Measurements from ENCODE around the gene LTBR.

Gene LTBR

DNA sequence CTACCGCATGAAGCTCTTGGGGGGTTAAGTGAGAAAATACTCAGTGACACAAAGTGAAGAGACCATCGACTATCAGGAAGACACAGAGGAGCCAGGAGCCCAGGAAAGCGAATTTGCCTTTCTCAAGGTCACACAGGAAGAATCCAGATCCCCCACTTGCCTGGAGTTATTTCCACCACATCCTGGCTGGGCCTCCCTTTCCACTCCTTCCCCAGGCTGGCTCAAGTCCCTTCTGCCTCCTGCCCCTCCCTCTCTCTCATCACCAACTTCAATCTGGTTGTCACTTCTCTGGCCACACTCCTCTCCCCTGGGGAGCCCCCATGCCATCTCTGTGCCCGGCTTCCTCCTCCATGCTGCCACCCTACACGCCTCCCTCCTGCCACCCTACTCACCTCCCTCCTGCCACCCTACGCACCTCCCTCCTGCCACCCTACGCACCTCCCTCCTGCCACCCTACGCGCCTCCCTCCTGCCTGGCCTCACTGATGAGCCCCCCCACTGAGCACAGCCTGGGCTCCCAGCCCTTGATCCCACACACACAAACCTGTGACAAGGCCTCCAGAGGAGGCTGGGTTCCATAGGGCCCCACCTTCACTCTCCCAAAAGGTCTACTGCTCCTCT lies 14.9 kb upstream of the LTBR start:
- DNase-seq: no peak

DNA sequence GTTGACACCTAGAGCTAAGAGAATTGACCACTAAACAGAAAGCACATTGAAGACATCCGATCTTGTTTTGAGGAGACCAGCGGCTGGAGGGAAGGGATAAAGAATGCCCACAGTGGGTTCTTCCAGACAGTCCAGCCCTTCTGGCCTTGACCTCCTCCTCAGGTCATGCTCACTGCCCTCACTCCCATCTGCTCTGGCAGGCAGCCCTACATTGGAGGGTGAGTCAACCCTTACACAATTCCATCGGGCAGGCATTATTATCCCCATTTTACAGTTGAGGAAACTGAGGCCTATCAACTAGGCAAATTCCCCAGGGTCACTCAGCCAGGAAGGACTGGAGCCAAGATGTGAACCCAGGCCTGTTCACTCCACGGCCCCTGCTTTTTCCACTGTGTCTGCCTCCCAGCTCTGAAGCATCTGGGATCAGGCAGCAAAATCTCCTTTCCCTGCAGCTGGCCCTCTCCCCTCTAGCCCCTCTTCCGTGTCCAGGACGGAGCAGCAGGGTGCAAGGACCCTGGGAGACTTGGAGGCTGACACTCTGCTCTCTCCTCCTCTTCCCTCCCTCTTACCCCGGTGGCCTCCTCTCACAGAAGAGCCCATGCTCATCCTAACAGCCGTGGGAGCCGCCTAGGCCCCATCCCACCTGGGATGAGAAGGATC lies 13.9 kb upstream of the LTBR start:
- no peak for DNase-seq

DNA sequence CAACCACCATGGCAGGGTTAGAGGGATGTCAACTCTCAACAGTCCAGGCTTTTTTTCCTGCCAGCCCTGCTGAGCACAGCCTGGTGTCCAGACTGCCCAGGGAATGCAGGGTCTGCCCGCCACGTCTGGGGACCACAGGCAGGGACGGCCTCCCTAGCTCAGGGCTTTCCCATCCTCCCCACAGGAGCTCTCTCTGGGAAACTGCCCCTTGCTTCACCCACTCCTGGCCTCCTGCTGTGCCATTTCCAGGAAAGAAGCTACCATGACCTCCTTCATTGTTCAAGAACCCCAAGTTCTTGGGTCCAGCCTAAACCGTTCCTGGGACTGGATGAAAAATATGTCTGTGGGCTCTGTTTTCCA lies 13.4 kb upstream of the LTBR start:
- no peak for DNase-seq

DNA sequence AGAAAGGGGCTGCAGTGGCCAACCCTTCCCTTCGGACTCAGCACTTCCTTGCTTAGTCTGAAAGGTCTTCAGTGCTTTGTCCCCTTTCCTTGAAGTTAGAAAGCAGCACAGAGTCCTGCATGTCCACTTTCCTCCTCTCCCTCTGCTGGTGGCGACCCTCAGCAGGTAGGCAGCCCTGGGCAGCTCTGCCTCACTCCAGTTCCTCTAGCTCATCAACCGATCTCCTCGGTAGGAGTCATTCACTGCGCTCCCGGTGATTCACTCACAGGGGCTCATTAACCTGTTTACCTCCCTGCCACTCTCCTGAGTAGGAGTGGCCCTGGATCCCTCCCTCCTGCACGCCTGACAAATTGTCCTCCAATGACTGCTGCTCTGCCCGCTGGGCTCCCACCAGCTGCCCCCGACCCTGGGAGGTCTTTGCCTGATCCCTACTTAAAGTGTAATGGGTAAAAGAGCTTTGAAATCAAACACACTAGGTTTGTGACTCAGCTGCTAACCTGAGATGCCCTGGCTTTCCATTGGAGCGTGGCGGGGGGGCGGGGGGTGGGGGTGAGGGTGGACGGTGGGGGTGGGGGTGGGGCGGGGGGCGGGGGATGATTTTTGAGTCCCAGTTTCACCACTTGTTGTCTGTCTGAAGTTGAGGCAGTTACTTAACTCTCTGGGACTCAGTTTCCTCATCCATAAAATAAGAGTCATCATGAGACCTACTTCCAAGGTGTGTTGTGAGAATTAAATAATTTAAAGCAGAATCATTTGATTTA lies 12.8 kb upstream of the LTBR start:
- DNase-seq: no peak

DNA sequence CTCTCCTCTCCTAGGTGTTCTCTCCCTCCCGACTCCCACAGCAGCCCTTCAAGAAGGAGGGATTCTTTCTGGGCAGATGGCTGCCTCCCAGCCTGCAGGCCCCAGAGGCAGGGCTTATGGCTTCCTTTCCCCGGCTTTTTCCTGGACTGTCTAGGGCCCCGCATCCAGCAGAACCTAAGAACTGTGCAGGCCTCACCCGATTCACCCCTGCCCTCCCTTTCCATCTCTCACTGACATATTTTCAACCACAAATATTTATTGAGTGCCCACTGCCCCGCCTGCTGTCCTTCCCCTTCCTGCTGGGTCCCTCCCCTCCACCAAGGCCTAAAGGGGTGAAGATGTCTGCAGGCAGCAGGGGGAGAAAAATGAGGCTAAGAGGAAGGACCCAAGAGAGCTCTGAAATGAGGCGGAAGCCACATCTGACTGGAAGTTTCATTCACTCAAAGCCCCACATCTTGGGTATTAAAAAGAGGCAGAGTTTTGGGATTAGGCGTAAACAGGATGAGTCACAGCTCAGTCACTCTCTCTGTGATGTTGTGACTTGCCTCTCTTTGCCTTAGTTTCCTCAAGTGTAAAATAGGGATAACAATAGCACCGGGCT lies 11.5 kb upstream of the LTBR start:
- peak; percentile 62 for DNase-seq

DNA sequence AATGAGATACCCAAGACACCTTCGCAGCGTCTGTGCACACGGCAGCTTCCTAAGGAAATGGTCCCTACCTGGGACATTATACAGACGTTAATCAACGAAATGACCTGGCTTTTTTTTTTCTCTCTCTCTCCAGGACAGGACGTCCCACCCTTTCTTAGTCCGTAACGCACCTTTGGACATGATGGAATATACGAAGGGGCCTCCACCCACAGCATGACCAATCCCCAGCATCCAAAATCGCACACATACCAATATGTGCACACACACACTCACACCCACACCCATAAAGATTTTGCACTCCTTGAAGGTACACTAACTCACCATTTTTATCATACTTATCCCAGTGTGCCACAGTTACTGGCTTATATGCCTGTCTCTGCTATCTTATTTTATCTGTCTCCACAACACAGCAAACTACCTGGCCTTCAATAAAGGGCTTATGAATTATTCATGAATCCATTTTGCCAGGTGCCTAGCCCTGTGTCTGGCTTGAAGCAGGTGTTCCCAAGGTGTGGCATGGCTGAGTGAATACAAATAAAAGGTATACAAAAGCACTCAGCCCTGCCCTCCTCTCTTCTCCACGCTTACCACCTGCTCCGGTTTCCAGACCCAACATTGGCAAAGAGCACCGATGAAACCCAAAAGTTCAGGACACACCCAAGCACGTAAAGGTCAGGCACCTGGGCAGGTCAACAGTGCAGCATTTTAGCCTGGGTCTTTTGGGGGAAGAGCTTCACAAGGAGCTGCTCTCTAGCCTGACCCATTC lies 10.8 kb upstream of the LTBR start:
- no peak for DNase-seq

DNA sequence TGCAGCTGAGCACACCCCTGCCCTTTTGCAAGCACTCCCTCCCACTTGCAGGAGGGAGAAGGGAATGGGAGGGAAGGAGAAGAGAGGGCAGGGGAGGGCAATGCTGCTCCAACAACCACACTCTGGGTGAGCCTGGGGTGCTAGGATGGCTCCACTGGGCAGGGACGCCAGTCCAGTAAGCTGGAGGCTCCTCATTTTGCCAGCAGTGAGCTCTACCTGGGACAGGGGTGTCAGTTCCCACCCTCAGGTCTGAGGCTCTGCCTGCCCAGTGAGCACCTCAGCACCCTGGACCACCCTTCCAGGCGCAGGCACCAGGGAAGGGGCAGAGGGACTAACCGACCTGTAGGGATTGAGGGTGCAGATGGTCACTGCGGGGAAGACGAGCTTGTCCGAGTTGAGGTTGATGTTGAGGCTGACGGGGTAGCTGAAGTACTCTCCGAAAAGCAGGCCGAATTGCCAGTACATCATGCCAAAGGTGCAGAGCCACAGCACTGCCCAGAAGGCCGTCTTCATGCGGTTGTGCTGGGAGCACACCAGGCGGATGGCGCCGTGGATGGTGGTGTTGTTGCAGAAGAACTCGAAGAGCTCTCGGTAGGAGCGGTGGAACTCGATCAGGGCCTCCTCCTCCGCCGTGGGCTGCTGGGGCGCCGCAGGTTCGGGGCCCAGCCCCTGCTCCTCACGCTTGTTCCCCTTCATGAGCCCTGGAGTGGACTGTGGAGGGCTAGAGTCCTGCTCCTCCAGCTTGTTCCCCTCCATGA lies 9.8 kb upstream of the LTBR start:
- no peak for DNase-seq

DNA sequence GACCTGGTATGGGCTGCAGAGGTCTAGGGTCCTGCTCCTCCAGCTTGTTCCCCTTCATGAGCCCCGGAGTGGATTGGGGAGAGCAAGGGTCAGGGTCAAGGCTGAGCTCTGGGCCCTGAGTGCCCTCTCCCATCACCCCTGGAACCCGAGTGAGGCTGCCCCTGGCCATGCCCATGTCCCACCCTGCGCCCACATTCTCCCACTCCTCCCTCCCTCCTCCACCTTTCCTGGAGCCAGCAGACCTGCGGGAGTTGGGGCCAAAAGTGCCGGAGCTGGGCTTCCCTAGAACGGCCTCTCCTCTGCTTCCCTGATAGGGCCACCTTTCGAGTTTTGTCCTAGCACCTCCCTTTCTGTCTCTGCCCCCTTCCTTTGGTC lies 9.2 kb upstream of the LTBR start:
- no peak for DNase-seq

DNA sequence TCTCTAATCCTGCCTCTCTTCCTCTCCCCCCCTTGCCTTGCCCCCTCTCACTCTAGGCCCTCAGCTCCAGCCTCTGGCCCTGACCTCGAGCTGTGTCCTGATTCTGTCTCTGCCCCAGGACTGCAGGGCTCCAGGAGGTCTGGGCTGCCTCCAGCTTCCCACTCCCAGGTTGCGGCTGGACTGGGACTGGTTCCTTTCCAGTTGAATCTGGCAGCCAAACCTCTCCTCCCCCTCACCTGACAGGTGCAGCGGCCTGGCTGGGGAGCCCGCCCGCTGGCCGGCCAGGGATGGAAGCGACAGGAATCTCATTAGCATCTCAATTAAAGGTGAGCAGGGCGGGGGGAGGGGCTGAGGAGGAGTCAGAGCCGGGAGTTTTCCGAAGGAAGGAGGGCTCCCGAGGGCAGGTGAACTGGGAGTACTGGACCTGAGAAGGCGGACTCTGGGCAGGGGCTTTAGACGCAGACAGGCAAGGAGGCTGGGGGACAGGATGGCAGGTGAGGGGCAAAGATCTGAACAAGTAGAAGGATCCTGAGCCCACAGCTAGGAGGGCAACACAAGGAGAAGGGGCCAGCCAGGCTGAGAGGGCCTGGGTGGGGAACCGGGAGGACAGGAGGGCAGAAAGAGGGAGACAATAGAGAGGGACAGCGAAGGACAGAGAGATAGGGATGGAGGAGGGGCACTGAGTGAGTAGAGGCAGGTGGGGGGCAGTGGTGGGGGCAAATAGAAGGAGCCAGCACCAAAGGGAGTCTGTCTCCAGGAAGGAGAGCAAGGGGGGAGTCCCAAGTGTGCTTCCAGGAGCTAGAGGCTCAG lies 8.5 kb upstream of the LTBR start, which contains the start of gene SCNN1A:
TSS of gene SCNN1A (minus strand) at position 295 of the 810 bp plus-strand sequence. CDS start 780 bp downstream, outside the sequence.
- no peak for DNase-seq

DNA sequence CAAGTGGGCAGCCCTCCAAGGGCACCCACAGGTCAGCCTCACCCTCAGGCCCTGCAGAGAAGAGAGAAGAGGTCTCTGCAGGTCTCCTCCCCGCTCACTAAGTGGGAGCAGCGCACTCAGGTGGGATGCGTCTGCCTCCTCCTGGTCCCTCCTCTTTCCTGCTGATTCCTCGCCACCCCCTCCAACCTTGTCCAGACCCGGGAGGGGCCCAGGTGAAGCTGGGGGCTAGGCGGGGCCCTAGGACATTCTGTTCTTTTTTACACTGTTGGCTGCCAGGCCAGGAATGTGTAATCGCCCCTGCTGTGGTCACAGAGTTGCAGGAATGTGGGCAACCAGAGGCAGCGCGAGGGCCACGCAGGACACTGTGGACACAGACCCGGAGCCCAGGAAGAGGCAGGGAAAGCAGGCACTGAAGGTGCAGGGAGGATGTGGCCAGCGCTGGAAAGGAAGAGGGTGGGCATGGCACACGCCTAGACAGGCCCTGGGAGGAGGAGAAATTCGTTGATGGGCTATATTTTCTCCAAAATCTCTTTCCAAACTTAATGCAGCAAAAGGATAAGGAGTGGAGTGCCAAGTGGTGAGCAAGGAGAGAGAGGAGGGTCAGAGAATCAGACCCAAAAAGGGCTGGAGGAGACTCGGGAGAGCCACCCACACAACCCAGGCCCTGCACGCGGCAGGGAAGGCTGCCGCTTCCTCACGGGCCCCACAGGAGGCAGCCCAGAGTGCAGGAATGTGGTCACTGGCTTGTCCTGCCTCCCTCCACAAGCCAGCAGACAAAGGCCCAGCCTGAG lies 7.7 kb upstream of the LTBR start:
- peak; percentile 48 for DNase-seq

DNA sequence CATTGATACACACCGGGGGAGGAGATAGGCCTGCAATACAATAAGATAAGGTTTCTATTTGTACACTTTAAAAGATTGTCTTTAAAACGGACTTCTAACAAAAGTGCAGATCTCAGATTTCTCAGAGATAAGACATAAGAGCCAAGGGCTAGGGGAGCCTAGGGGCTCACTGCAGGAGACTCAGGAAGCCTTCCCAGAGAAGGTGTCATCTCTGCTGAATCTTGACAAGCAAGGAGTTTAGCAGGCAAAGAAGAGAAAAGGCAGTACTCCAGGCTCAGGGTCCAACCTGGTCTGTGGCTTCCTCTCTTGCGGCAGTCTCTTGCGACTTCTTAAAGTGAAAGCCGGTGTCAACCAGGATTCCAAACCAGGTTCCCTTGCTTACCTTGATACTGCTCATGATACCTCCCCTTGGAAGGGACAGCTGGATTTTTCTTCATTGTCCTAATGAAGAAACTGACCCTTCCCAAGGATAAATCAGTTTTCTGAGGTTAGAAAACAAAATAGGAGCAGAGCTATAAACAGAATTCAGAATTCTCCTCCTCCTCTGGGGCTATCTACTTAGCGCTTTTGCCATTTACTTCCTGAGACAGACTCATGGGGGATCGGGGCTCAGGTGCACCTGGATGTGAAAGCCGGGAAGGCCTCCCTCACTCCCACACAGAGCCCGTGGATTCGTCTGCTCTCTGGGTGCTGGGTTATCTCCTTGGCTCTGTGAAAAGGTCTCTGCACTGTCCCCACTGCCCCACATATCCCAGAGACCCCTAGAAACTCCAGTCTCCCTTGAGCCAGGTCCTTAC lies 6.9 kb upstream of the LTBR start:
- no peak for DNase-seq

DNA sequence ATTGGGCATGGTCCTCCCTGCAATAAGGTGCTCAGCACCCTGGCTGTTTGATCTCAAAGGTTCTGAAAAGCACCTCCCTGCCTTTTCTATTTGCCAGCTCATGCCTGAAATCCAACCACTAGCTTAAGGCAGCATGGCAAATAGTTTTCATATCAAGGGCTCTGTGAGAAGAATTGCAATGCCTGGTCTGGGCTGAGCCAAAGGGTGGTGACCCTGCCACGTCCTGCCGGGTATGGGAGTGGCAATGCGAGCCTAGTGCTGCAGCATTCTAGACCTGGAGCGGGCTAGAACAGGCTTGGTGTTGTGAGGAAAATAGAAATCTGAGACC lies 6.3 kb upstream of the LTBR start:
- DNase-seq: no peak

DNA sequence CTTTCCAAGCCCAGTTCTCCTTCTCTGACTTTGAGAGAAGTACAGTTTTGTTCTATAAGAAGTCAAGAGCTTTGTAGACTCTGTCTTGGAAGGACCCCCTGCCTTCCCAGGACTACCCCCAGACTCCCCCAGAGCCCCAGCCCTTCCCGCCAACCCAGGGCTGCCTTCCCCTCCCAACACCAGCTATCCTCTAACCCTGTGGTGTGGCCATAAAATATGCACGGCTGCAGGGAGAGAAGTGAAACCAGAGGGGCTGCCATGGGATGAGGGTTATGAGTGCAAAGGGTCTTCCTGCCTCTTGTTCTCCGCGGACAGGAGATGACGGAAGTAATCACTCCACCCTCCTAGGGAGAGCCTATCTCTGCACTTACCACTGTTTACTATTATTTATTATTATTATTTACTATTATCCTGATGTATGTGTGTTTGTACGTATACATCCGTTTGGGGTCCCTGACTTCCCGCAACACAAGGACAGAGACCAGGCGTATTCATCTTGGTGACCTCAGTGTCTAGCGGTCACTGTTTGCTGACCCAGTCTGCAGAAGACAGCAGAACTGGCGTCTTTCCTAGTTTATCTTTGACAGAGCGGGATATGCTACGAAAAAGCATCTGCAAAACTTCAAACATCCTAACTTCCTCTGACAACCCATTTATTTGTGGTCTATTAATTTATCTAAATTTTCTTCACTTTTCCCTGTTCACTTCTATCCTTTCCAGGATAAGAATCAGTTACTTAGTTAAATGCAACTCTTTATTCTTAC lies 5.1 kb upstream of the LTBR start:
- peak; percentile 49 for DNase-seq

DNA sequence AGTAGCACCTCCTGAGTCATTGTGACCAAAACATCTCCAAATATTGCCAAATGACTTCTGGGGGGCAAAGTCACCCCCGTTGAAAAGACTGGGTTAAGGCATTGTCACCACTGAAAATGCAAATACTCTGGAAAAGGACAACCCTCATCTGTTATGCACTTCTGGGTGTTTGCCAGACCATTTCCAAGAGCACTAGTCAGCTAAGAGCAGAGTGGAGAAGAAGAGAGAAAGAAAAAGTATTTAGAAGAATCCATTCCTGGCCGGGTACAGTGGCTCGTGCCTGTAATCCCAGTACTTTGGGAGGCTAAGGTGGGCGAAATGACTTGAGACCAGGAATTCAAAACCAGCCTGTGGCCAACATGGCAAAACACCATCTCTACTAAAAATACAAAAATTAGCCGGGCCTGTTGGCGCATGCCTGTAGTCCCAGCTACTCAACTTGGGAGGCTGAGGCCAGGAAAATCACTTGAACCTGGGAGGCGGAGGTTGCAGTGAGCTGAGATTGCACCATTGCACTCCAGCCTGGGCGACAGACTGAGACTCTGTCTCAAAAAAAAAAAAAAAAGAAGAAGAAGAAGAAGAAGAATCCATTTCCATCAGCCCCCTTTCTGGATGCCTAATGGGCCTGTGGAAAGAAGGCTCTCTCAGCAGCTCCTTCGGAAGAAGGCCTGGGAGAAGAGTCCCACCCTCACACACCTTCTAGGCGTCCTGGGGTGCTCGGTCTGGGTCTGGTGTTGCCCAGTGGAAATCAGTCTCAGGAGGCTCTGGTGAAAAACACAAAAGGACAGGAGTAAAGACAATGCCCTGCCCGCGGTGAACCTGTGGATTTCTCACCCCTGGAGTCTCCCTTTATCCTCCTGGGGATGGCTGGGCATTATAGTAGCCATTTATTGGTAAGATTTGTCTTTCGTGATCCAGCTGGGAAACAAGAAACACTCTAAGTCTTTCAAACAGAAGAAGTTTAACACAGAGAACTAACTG lies 3.5 kb upstream of the LTBR start:
- DNase-seq: no peak

DNA sequence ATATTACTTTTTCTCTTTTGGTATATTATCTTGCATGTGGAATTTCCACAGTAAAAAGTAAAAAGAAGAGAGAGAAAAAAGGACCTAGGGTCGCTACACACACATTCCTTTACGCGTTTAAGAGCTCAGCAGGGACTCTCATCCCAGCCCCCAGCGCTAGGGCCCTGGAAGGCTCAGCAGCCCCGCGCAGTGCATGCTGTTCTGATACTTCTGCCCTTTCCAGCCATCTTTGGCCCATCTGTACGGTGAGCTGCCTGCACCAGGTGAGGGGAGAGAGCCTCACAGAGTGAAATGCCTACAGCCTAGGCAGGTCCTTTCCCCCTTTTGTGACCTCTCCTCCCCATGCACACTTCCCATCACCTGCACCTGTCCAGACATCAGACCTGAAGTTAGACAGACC lies 1.6 kb upstream of the LTBR start:
- DNase-seq: no peak

DNA sequence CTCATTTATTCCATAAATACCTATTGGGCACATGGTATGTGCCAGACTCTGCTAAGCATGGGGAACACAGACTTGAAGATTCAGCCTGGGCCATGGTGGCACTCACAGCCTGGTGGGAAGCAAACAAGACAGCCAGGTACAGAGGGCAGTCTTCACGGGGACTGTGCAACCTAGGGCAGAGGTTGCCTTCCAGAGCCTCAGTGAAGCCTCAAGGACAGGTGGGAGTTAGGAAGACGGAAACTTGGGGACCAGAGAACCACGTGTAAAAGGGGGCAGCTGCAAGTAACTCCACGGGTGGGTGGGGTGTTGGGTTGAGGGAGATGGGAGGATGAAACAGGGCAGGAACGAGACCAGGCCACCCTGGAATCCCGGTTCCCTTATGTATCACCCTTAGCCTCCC lies 980 bp upstream of the LTBR start:
- no peak for DNase-seq

DNA sequence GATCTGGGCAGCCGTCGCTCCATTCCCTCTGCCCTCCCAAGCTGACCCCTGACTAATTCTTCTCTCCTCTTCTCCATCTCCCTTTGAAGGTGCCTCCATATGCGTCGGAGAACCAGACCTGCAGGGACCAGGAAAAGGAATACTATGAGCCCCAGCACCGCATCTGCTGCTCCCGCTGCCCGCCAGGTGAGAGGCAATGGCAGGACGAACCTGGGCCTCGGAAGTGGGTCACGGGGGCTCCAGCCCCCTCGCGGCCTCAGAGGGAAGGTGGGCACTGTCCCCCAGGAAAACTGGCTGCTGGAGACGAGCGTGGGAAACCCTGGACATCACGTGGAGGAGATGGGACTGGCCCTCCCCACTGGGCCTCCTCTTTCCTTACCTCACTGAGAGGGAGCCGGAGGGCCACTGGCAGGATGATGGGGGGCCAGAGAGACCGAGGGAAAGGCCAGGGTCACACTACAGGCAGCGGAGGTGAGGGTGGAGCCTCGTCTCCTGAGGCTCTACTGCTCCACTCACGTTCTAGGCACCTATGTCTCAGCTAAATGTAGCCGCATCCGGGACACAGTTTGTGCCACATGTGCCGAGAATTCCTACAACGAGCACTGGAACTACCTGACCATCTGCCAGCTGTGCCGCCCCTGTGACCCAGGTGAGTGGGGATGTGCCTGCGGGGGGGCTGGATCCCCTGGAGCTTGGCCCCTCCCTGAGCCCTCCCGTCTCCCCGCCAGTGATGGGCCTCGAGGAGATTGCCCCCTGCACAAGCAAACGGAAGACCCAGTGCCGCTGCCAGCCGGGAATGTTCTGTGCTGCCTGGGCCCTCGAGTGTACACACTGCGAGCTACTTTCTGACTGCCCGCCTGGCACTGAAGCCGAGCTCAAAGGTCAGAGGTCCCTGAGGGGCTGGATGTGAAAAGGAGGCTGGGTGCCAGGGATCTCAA lies 806 bp downstream of the LTBR start:
- no peak for DNase-seq
